ENCODE results near the gene PVR. TPM values are rescaled to one million over a fixed set of nuclear protein-coding genes. Genes with fewer than 3 reads are reported as not detected.
"Not testable (repeated sequence)": the region's sequence is repeated elsewhere in the genome, so short reads cannot be mapped to it uniquely, and the experiment has no call there.

The PVR gene
- total RNA-seq, 1 experiment from 2014 or later = 47.7 TPM

DNA sequence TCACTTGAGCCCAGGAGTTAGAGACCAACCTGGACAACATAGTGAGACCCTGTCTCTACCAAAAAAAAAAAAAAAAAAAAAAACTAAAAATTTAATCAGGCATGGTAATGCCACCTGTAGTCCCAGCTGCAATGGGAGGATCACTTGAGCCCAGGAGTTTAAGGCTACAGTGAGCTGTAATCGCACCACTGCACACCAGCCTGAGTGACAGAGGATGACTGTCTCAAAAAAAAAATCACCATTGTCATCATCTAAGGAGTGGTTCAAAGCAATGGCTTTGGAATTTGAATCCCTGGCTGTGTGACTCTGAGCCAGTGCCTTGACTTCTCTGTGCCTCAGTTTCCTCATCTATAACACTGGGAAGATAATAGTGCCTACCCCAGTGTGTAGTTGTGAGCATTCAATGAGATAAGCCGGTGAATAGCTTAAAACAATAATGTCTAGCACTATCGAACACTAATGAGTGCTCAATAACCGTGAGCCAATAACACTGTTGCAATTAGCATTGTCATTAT, 18.8 kb upstream of the PVR start:
- no peak overlapping the region for H3K4me3 ChIP-seq (ENCODE audit: low read depth in 2 of 2, low read length in 2 of 2)
- no peak for DNase-seq (ENCODE audit: low read depth, low spot score)
- no peak for ATAC-seq
- in situ Hi-C loops (cut with HindIII; ENCODE audit: low pct_unique_long_range_greater_than_20kb, low sequenced_read_pairs) = no loop called here
- intact Hi-C loops (cut with micrococcal nuclease; ENCODE audit: unreplicated experiment) = no loop called here
- no peaks in the 10 kb centered on the region for H3K27me3 ChIP-seq (ENCODE audit: control insufficient read depth, insufficient read depth, low read length)
- no peak for TF ChIP-seq POLR2AphosphoS5 (IDR thresholded peaks at IDR 0.05; ENCODE audit: low read depth, low read length)
- TF ChIP-seq SIN3A (IDR thresholded peaks at IDR 0.05; ENCODE audit: borderline replicate concordance, insufficient read depth, low read depth, low read length) = no peak
- TF ChIP-seq, protein P1, sequence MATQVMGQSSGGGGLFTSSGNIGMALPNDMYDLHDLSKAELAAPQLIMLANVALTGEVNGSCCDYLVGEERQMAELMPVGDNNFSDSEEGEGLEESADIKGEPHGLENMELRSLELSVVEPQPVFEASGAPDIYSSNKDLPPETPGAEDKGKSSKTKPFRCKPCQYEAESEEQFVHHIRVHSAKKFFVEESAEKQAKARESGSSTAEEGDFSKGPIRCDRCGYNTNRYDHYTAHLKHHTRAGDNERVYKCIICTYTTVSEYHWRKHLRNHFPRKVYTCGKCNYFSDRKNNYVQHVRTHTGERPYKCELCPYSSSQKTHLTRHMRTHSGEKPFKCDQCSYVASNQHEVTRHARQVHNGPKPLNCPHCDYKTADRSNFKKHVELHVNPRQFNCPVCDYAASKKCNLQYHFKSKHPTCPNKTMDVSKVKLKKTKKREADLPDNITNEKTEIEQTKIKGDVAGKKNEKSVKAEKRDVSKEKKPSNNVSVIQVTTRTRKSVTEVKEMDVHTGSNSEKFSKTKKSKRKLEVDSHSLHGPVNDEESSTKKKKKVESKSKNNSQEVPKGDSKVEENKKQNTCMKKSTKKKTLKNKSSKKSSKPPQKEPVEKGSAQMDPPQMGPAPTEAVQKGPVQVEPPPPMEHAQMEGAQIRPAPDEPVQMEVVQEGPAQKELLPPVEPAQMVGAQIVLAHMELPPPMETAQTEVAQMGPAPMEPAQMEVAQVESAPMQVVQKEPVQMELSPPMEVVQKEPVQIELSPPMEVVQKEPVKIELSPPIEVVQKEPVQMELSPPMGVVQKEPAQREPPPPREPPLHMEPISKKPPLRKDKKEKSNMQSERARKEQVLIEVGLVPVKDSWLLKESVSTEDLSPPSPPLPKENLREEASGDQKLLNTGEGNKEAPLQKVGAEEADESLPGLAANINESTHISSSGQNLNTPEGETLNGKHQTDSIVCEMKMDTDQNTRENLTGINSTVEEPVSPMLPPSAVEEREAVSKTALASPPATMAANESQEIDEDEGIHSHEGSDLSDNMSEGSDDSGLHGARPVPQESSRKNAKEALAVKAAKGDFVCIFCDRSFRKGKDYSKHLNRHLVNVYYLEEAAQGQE (IDR thresholded peaks at IDR 0.05; ENCODE audit: insufficient read depth in 1 of 2, low read depth in 2 of 2, low read length in 1 of 2) = no peak
- TF ChIP-seq, protein P2, sequence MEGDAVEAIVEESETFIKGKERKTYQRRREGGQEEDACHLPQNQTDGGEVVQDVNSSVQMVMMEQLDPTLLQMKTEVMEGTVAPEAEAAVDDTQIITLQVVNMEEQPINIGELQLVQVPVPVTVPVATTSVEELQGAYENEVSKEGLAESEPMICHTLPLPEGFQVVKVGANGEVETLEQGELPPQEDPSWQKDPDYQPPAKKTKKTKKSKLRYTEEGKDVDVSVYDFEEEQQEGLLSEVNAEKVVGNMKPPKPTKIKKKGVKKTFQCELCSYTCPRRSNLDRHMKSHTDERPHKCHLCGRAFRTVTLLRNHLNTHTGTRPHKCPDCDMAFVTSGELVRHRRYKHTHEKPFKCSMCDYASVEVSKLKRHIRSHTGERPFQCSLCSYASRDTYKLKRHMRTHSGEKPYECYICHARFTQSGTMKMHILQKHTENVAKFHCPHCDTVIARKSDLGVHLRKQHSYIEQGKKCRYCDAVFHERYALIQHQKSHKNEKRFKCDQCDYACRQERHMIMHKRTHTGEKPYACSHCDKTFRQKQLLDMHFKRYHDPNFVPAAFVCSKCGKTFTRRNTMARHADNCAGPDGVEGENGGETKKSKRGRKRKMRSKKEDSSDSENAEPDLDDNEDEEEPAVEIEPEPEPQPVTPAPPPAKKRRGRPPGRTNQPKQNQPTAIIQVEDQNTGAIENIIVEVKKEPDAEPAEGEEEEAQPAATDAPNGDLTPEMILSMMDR (IDR thresholded peaks at IDR 0.05) = no peak
- no peak for TF ChIP-seq TCF7L2 (IDR thresholded peaks at IDR 0.05; ENCODE audit: low read depth, low read length)
- ChIA-PET CTCF (interaction anchor here (0.5 to 0.7 kb wide), 2 partner anchors 149 to 230 kb away, joined by 3 to 4 read pairs; no protein-coding TSS in a partner anchor), POLR2A (interaction anchor here (0.6 kb wide), 1 partner anchor 313 kb away, joined by 3 read pairs; no protein-coding TSS in a partner anchor)
- no peak overlapping the region for H3K27ac ChIP-seq (ENCODE audit: low read length)
- BruUV-seq (replicated peaks) = no TSS peak
- no peaks in the 10 kb centered on the region for H3K4me1 ChIP-seq (ENCODE audit: control insufficient read depth, insufficient read depth, low read length)
- no peaks in the 10 kb centered on the region for H3K9me3 ChIP-seq (ENCODE audit: control insufficient read depth, insufficient read depth, low read depth, low read length)
- no peaks in the 10 kb centered on the region for H3K36me3 ChIP-seq (ENCODE audit: control insufficient read depth, insufficient read depth, low read length)

DNA sequence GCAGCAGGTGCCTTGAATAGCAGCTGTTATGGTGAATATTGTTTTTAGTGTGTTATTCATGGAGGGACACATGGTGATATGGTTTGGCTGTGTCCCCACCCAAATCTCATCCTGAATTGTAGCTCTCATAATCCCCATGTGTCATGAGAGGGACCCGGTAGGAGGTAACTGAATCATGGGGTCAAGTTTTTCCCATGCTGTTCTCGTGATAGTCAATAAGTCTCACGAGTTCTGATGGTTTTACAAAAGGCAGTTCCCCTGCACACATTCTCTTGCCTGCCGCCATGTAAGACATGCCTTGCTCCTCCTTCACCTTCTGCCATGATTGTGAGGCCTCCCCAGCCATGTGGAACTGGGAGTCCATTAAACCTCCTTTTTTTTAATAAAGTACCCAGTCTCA, 18.1 kb upstream of the PVR start:
- CTCF ChIA-PET; BruUV-seq (replicated peaks): not testable (repeated sequence)
- POLR2A ChIA-PET = interaction anchor here (0.6 kb wide), 1 partner anchor 313 kb away, joined by 3 read pairs; no protein-coding TSS in a partner anchor

DNA sequence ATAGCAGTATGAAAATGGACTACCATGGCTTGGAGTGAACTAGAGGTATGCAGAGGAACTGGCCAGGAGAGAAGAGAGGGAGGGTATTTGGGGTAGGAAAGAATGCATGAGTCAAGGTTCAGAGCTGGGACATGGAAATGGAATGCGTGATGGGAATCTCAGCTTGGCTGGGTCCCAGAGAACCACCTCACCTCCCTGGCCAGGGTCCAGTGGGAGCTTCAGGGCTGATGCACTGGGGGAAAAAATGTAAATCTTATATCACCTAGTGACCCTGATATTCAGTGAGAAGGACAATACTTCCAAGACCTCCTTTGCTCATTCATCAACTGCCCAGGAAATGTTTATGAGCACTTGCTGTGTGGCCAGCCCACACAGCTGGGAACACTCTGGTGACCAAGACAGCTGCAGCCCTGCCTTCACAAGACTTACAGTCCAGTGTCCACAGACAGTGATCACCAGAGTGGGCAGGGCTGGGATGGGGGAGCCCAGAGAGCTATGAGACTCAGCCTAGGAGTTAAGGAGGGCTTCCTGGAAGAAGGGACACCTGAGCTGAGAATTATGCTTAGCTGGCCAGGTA, 17.6 kb upstream of the PVR start:
- DNase-seq (ENCODE audit: low read depth, low spot score) (no peak), ATAC-seq (peak; percentile 79)
- TF ChIP-seq, protein P2 (IDR thresholded peaks at IDR 0.05) = no peak
- TF ChIP-seq POLR2AphosphoS5 (IDR thresholded peaks at IDR 0.05; ENCODE audit: low read depth, low read length) = no peak
- TF ChIP-seq TCF7L2 (IDR thresholded peaks at IDR 0.05; ENCODE audit: low read depth, low read length) = no peak
- TF ChIP-seq, protein P1 (IDR thresholded peaks at IDR 0.05; ENCODE audit: insufficient read depth in 1 of 2, low read depth in 2 of 2, low read length in 1 of 2) = no peak
- no peak for TF ChIP-seq SIN3A (IDR thresholded peaks at IDR 0.05; ENCODE audit: borderline replicate concordance, insufficient read depth, low read depth, low read length)
- intact Hi-C loops (cut with micrococcal nuclease; ENCODE audit: unreplicated experiment) = no loop called here
- no peaks in the 10 kb centered on the region for H3K9me3 ChIP-seq (ENCODE audit: control insufficient read depth, insufficient read depth, low read depth, low read length)
- no peaks in the 10 kb centered on the region for H3K4me1 ChIP-seq (ENCODE audit: control insufficient read depth, insufficient read depth, low read length)
- no peaks in the 10 kb centered on the region for H3K36me3 ChIP-seq (ENCODE audit: control insufficient read depth, insufficient read depth, low read length)
- no peaks in the 10 kb centered on the region for H3K27me3 ChIP-seq (ENCODE audit: control insufficient read depth, insufficient read depth, low read length)
- ChIA-PET CTCF (no interaction called here), POLR2A (no interaction called here)
- in situ Hi-C loops (cut with HindIII; ENCODE audit: low pct_unique_long_range_greater_than_20kb, low sequenced_read_pairs) = no loop called here
- no peak overlapping the region for H3K4me3 ChIP-seq (ENCODE audit: low read depth in 2 of 2, low read length in 2 of 2)
- no TSS peak for BruUV-seq (replicated peaks)
- no peak overlapping the region for H3K27ac ChIP-seq (ENCODE audit: low read length)

More for the DNA sequence above, 18.1 kb upstream of the PVR start:
- DNase-seq (ENCODE audit: low read depth, low spot score); in situ Hi-C loops (cut with HindIII; ENCODE audit: low pct_unique_long_range_greater_than_20kb, low sequenced_read_pairs); ATAC-seq; H3K9me3 ChIP-seq (ENCODE audit: control insufficient read depth, insufficient read depth, low read depth, low read length); intact Hi-C loops (cut with micrococcal nuclease; ENCODE audit: unreplicated experiment); H3K27ac ChIP-seq (ENCODE audit: low read length); H3K4me1 ChIP-seq (ENCODE audit: control insufficient read depth, insufficient read depth, low read length); H3K27me3 ChIP-seq (ENCODE audit: control insufficient read depth, insufficient read depth, low read length); H3K4me3 ChIP-seq (ENCODE audit: low read depth in 2 of 2, low read length in 2 of 2); H3K36me3 ChIP-seq (ENCODE audit: control insufficient read depth, insufficient read depth, low read length): not testable (repeated sequence)

Measured in Panc1 (cell line).